Transverse colon (tissue), 3 donors: ENCODE measurements around the gene PRPSAP2.

Experiments used
- EP300 ChIP-seq: sonication (generic); formaldehyde crosslinking; IDR thresholded peaks from one replicate; pipeline ENCODE4 v1.6.1; 2017; ENCODE audit warnings: antibody characterized with exemption, low read depth
- POLR2A ChIP-seq: fragments of 450-650 bp; IDR thresholded peaks from one replicate; pipeline ENCODE4 v1.6.1; 2016; ENCODE audit warnings: antibody characterized with exemption, mild to moderate bottlenecking, moderate library complexity
- TF ChIP-seq, protein P1 (sequence below), 5 experiments: fragments of 200-600 bp in 3 of 5; fragments of 450-650 bp in 2 of 5; sonication (generic) in 3 of 5; IDR thresholded peaks; 1 replicate in 2 of 5; 2 replicates in 3 of 5; pipeline ENCODE4 v1.5.1; 2016 to 2017; ENCODE audit warnings: antibody characterized with exemption in 5 of 5, inconsistent platforms in 3 of 5, mild to moderate bottlenecking in 2 of 5, moderate library complexity in 1 of 5

DNA sequence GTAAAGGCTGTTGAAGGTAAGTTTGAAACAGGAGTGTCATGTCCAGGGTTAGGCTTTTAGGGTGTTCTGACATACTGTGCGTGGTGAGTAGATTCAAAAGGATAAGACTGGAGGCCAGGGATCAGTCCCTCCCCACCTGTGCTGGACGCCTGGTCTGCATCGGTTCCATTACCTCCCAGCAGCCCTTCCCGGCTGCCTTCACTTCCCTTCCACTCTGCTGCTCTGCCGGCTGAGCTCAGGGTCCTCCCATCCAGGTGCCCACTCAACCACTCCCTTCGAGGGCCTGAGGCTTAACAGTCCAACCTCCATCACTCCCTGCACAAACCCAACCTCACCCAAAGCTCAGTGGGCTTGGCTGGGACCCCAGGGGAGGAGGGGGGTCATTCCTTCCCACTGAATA lies 89.9 kb downstream of the PRPSAP2 start:
- TF ChIP-seq, protein P1, sequence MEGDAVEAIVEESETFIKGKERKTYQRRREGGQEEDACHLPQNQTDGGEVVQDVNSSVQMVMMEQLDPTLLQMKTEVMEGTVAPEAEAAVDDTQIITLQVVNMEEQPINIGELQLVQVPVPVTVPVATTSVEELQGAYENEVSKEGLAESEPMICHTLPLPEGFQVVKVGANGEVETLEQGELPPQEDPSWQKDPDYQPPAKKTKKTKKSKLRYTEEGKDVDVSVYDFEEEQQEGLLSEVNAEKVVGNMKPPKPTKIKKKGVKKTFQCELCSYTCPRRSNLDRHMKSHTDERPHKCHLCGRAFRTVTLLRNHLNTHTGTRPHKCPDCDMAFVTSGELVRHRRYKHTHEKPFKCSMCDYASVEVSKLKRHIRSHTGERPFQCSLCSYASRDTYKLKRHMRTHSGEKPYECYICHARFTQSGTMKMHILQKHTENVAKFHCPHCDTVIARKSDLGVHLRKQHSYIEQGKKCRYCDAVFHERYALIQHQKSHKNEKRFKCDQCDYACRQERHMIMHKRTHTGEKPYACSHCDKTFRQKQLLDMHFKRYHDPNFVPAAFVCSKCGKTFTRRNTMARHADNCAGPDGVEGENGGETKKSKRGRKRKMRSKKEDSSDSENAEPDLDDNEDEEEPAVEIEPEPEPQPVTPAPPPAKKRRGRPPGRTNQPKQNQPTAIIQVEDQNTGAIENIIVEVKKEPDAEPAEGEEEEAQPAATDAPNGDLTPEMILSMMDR (IDR thresholded peaks at IDR 0.05): no peak
- TF ChIP-seq POLR2A (no peak), EP300 (no peak)
